SJCRH30 (cell line): ENCODE measurements around the gene CHMP6. TPM values are rescaled to one million over a fixed set of nuclear protein-coding genes. Genes with fewer than 3 reads are reported as not detected.
A peak's percentile ranks its signal among the peaks of the same experiment; 100 is the strongest.

Experiments used
- DNase-seq, 2 experiments: peaks; one replicate each; pipeline ENCODE4 v3.0.0-alpha.2; 2015 to 2020
- H3K27ac ChIP-seq: fragments of 250-450 bp; sonication (Bioruptor Pico); 2 replicates; pipeline ENCODE4 v1.5.1; 2020; ENCODE audit warnings: mild to moderate bottlenecking, moderate library complexity
- H3K27me3 ChIP-seq: fragments of 250-450 bp; sonication (Bioruptor Pico); 2 replicates; pipeline ENCODE4 v1.5.1; 2020; ENCODE audit warnings: mild to moderate bottlenecking, moderate library complexity
- H3K36me3 ChIP-seq: fragments of 250-450 bp; sonication (Bioruptor Pico); 2 replicates; pipeline ENCODE4 v1.5.1; 2020; ENCODE audit warnings: mild to moderate bottlenecking, moderate library complexity
- H3K4me1 ChIP-seq: fragments of 250-450 bp; sonication (Bioruptor Pico); 2 replicates; pipeline ENCODE4 v1.5.1; 2020; ENCODE audit warnings: mild to moderate bottlenecking, moderate library complexity
- H3K4me3 ChIP-seq: fragments of 250-450 bp; sonication (Bioruptor Pico); 2 replicates; pipeline ENCODE4 v1.5.1; 2020; ENCODE audit warnings: mild to moderate bottlenecking, moderate library complexity
- H3K9me3 ChIP-seq: fragments of 250-450 bp; sonication (Bioruptor Pico); replicated peaks from 2 replicates; pipeline ENCODE4 v1.5.1; 2020; ENCODE audit warnings: mild to moderate bottlenecking, moderate library complexity
- total RNA-seq: library from RNA; depleted of rRNA; stranded (reverse); fragments of >200 nt; shearing (Covaris generic); gene quantifications from 2 replicates; pipeline ENCODE4 v1.2.3, GENCODE V29; 2014

CHMP6 gene
- total RNA-seq, 1 experiment from 2014 or later: 27.6 TPM

DNA sequence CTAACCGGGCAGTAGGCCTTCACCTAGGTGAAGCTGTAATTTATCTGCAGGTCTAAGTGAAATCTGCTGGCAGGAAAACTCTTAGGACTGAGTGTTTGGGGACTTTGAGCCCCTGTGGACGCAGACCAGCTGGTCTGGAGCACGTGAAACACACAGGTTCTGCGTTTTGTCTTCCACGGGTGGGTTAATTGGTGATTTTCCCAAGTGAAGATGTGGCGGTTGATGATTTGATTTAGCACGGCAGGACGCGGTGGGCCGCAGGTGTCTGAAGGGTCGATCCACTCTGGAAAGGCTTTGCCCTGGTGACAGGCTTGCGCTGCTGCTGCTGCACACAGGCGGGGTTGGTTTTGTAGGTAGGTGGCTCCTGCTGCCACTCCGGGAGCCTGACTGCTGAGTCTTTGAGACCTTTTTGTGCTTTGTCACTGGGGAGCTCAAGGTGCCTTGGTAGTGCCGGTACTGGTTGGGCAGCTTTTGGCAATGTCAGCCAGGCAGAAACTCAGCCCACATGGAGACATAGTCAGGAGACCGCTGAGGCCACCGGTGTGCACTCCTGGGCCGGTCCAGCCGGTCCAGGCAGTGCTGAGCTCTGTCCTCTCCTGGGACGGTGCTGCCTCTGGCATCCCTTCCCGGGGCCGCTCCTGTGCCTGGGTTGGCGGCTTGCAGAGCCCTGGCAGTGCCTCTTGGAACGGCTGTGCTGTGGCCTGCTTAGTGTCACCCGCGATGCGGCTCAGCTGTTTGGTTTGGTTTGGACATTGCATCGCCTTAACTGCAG lies 45.6 kb downstream of the CHMP6 start:
- DNase-seq: no peak
- no peaks in the 10 kb centered on the region for H3K27me3 ChIP-seq
- H3K4me3 ChIP-seq: no peak overlapping the region
- no peaks in the 10 kb centered on the region for H3K36me3 ChIP-seq
- H3K27ac ChIP-seq: no peak overlapping the region
- H3K4me1 ChIP-seq: peaks cover 21% of the 10 kb centered on the region
- no peaks in the 10 kb centered on the region for H3K9me3 ChIP-seq

- no peaks in the 10 kb centered on the region for H3K9me3 ChIP-seq
- DNase-seq: no peak
- no peak overlapping the region for H3K4me3 ChIP-seq
- H3K4me1 ChIP-seq: peaks cover 21% of the 10 kb centered on the region
- no peaks in the 10 kb centered on the region for H3K27me3 ChIP-seq
- no peak overlapping the region for H3K27ac ChIP-seq
- no peaks in the 10 kb centered on the region for H3K36me3 ChIP-seq
Observed at GRCh38 chr17:81037798-81038733, 46.4 kb downstream of the CHMP6 start.

GRCh38 chr17:81039096-81039495 lies 47.5 kb downstream of the CHMP6 start:
- DNase-seq: no peak
- Histone ChIP-seq H3K9me3 (no peaks in the 10 kb centered on the region), H3K36me3 (no peaks in the 10 kb centered on the region), H3K4me1 (peaks cover 27% of the 10 kb centered on the region), H3K27me3 (no peaks in the 10 kb centered on the region), H3K27ac (no peak overlapping the region), H3K4me3 (no peak overlapping the region)

GRCh38 chr17:81039854-81040758 lies 48.5 kb downstream of the CHMP6 start:
- H3K4me1 ChIP-seq: peaks cover 37% of the 10 kb centered on the region
- no peak overlapping the region for H3K27ac ChIP-seq
- H3K27me3 ChIP-seq: no peaks in the 10 kb centered on the region
- no peak overlapping the region for H3K4me3 ChIP-seq
- no peaks in the 10 kb centered on the region for H3K9me3 ChIP-seq
- H3K36me3 ChIP-seq: no peaks in the 10 kb centered on the region
- peak; percentile 69 to 71 for DNase-seq

- no peak overlapping the region for H3K4me3 ChIP-seq
- no peaks in the 10 kb centered on the region for H3K27me3 ChIP-seq
- peak; percentile 53 to 65 for DNase-seq
- no peaks in the 10 kb centered on the region for H3K9me3 ChIP-seq
- no peaks in the 10 kb centered on the region for H3K36me3 ChIP-seq
- no peak overlapping the region for H3K27ac ChIP-seq
- peaks cover 44% of the 10 kb centered on the region for H3K4me1 ChIP-seq
Observed at GRCh38 chr17:81040791-81041337, 49.2 kb downstream of the CHMP6 start.

GRCh38 chr17:81042606-81043005 lies 51.0 kb downstream of the CHMP6 start:
- Histone ChIP-seq H3K27ac (no peak overlapping the region), H3K4me3 (no peak overlapping the region), H3K9me3 (no peaks in the 10 kb centered on the region), H3K27me3 (no peaks in the 10 kb centered on the region), H3K4me1 (peaks cover 39% of the 10 kb centered on the region), H3K36me3 (no peaks in the 10 kb centered on the region)
- DNase-seq: no peak

DNA sequence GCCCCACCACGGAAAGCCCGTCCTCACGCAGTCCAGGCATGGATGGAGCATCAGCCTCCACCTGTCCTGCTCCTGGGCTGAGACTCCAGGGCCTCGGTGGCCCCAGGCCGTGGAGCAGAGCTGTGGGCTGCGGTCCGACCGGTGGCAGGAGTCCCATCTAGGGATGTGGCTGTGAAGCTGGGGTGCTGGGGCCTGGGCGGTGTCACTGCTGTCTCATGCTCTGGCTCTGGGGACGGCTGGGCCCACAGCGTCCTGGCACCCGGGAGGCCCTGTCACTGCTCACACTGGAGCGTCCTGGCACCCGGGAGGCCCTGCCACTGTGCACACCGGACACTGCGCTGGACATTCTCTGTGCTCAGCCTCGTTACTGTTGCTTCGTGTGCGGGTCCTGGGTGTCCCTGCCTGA lies 51.7 kb downstream of the CHMP6 start:
- no peaks in the 10 kb centered on the region for H3K36me3 ChIP-seq
- no peak overlapping the region for H3K27ac ChIP-seq

GRCh38 chr17:81043725-81044427 lies 52.2 kb downstream of the CHMP6 start:
- no peaks in the 10 kb centered on the region for H3K27me3 ChIP-seq
- H3K9me3 ChIP-seq: no peaks in the 10 kb centered on the region
- no peak overlapping the region for H3K27ac ChIP-seq
- H3K4me1 ChIP-seq: peaks cover 39% of the 10 kb centered on the region
- H3K36me3 ChIP-seq: no peaks in the 10 kb centered on the region
- DNase-seq: no peak
- H3K4me3 ChIP-seq: no peak overlapping the region

More for the DNA sequence above, 51.7 kb downstream of the CHMP6 start:
- Histone ChIP-seq H3K27me3 (no peaks in the 10 kb centered on the region), H3K9me3 (no peaks in the 10 kb centered on the region), H3K4me3 (no peak overlapping the region), H3K4me1 (peaks cover 39% of the 10 kb centered on the region)
- no peak for DNase-seq

- DNase-seq: no peak
- peaks cover 39% of the 10 kb centered on the region for H3K4me1 ChIP-seq
- no peak overlapping the region for H3K27ac ChIP-seq
- no peaks in the 10 kb centered on the region for H3K27me3 ChIP-seq
- peak overlapping the region; percentile 19 for H3K4me3 ChIP-seq
- H3K36me3 ChIP-seq: no peaks in the 10 kb centered on the region
- H3K9me3 ChIP-seq: no peaks in the 10 kb centered on the region
Observed at GRCh38 chr17:81044428-81044763, 52.8 kb downstream of the CHMP6 start.

- Histone ChIP-seq H3K27ac (no peak overlapping the region), H3K27me3 (no peaks in the 10 kb centered on the region), H3K9me3 (no peaks in the 10 kb centered on the region), H3K4me1 (peaks cover 35% of the 10 kb centered on the region), H3K36me3 (no peaks in the 10 kb centered on the region), H3K4me3 (peak overlapping the region; percentile 19)
- peak; percentile 94 to 98 for DNase-seq
Observed at GRCh38 chr17:81044764-81045589, 53.3 kb downstream of the CHMP6 start.

GRCh38 chr17:81045590-81046095 lies 54.0 kb downstream of the CHMP6 start:
- peaks cover 28% of the 10 kb centered on the region for H3K4me1 ChIP-seq
- DNase-seq: no peak
- H3K4me3 ChIP-seq: no peak overlapping the region
- H3K9me3 ChIP-seq: no peaks in the 10 kb centered on the region
- H3K27me3 ChIP-seq: no peaks in the 10 kb centered on the region
- H3K36me3 ChIP-seq: no peaks in the 10 kb centered on the region
- no peak overlapping the region for H3K27ac ChIP-seq

DNA sequence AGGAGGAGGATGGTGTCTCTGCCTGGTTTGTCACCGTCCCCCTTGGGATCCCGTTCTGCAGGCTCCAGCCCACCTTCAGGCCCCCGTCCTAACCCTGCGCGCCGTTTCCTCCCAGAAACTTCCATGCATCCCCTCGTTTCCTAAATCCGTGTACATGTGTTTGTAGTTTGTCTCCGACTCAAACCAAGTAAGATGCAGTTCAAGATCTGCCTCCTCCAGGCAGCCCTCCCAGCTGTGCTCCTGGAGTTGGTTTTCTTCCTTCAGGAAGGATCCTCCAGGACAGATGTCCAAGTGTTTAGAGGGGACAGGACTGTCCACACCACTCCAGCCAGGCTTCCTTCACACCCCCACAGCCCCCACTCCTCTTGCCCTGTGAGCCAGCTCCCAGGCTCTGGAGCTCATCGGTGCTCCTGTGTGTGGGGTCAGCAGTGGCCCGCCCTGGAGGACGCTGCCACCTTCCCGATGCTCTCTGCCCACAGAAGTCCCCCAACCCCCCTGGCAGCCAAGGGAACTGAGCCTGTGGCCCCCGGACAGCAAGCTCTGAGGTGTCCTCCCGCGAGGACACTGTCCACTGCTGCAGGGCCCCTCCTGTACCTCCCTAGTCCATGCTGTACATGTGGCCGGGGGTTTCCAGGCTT lies 54.6 kb downstream of the CHMP6 start:
- Histone ChIP-seq H3K36me3 (no peaks in the 10 kb centered on the region), H3K27me3 (no peaks in the 10 kb centered on the region), H3K9me3 (no peaks in the 10 kb centered on the region), H3K27ac (no peak overlapping the region), H3K4me3 (no peak overlapping the region), H3K4me1 (peaks cover 23% of the 10 kb centered on the region)
- DNase-seq: no peak
